DOHH2 (cell line): Measurements from ENCODE around the gene ANKRD29.
A peak's percentile ranks its signal among the peaks of the same experiment; 100 is the strongest.

Experiments used
- H3F3A ChIP-seq: fragments of 200-600 bp; sonication (generic), shearing (Covaris generic); 2 replicates; pipeline ENCODE4 v1.6.0; 2016; ENCODE audit warnings: antibody characterized with exemption, mild to moderate bottlenecking; ENCODE audit not compliant: control insufficient read depth, insufficient read depth
- H3K27ac ChIP-seq: fragments of 200-600 bp; sonication (generic); 2 replicates; pipeline ENCODE4 v1.5.1; 2014; ENCODE audit warnings: low read depth, mild to moderate bottlenecking, low read length, moderate library complexity
- H3K27me3 ChIP-seq: fragments of 200-600 bp; sonication (generic); 2 replicates; pipeline ENCODE4 v1.6.1; 2014; ENCODE audit warnings: mild to moderate bottlenecking, low read length, mixed read lengths; ENCODE audit not compliant: control insufficient read depth
- H3K36me3 ChIP-seq: fragments of 200-600 bp; sonication (generic); 2 replicates; pipeline ENCODE4 v1.6.1; 2014; ENCODE audit warnings: mild to moderate bottlenecking, low read length, moderate library complexity, mixed read lengths; ENCODE audit not compliant: control insufficient read depth
- H3K4me1 ChIP-seq: fragments of 200-600 bp; sonication (generic); 2 replicates; pipeline ENCODE4 v1.6.1; 2014; ENCODE audit warnings: mild to moderate bottlenecking, low read length, mixed read lengths; ENCODE audit not compliant: control insufficient read depth
- H3K4me2 ChIP-seq: fragments of 200-600 bp; sonication (generic); 2 replicates; pipeline ENCODE4 v1.6.0; 2014; ENCODE audit warnings: mild to moderate bottlenecking, low read length, moderate library complexity
- H3K4me3 ChIP-seq: fragments of 200-600 bp; sonication (generic); 2 replicates; pipeline ENCODE4 v1.5.1; 2014; ENCODE audit warnings: mild to moderate bottlenecking, low read length, mixed read lengths
- H3K79me2 ChIP-seq: fragments of 200-600 bp; sonication (generic); 2 replicates; pipeline ENCODE4 v1.6.1; 2014; ENCODE audit warnings: mild to moderate bottlenecking, low read length, mixed read lengths; ENCODE audit not compliant: control insufficient read depth
- H3K9me2 ChIP-seq: fragments of 200-600 bp; sonication (generic); replicated peaks from 2 replicates; pipeline ENCODE4 v1.6.1; 2014; ENCODE audit warnings: mild to moderate bottlenecking, low read length, mixed read lengths; ENCODE audit not compliant: control insufficient read depth
- H3K9me3 ChIP-seq: fragments of 200-600 bp; sonication (generic); 2 replicates; pipeline ENCODE4 v1.6.1; 2014; ENCODE audit warnings: antibody characterized with exemption, low read length, mixed read lengths; ENCODE audit not compliant: control insufficient read depth, insufficient read depth
- H4K20me1 ChIP-seq: fragments of 200-600 bp; sonication (generic); 2 replicates; pipeline ENCODE4 v1.6.0; 2014; ENCODE audit warnings: low read depth, mild to moderate bottlenecking, antibody characterized with exemption, low read length, moderate library complexity; ENCODE audit not compliant: control insufficient read depth, insufficient read depth
- CTCF ChIP-seq: fragments of 200-600 bp; sonication (generic); IDR thresholded peaks from one replicate; pipeline ENCODE4 v1.5.1; 2014; ENCODE audit warnings: antibody characterized with exemption, mild to moderate bottlenecking, low read depth, low read length; ENCODE audit not compliant: poor library complexity, severe bottlenecking
- EZH2phosphoT487 ChIP-seq: fragments of 200-600 bp; sonication (generic); IDR thresholded peaks from 2 replicates; pipeline ENCODE4 v1.6.1; 2017; ENCODE audit warnings: borderline replicate concordance, mild to moderate bottlenecking, antibody characterized with exemption, low read length, moderate library complexity, mixed read lengths

The ANKRD29 gene

GRCh38 chr18:23662309-23663263 is at the start of gene ANKRD29:
Gene ANKRD29, minus strand, starts transcription at chr18:23662911. Its CDS starts 181 bp downstream, at chr18:23662730.
- TF ChIP-seq CTCF: no peak
- TF ChIP-seq EZH2phosphoT487: 0 out of 2 replicates have a peak, but pooled peaks have one; percentile 57
- peaks cover 36% of the 10 kb centered on the region for H3K27me3 ChIP-seq
- no peak within 1 kb of the TSS for H3K27ac ChIP-seq
- H4K20me1 ChIP-seq: no peaks in the 10 kb centered on the region
- H3K9me2 ChIP-seq: no peaks in the 10 kb centered on the region
- H3K4me1 ChIP-seq: no peaks in the 10 kb centered on the region
- no peak within 1 kb of the TSS for H3K4me3 ChIP-seq
- H3K36me3 ChIP-seq: no peaks in the 10 kb centered on the region
- no peaks in the 10 kb centered on the region for H3K9me3 ChIP-seq
- H3K79me2 ChIP-seq: no peaks in the 10 kb centered on the region
- H3K4me2 ChIP-seq: no peak within 1 kb of the TSS
- no peaks in the 10 kb centered on the region for H3F3A ChIP-seq

GRCh38 chr18:23712445-23712844 is 49.7 kb upstream of the ANKRD29 start:
- Histone ChIP-seq H3K27me3 (peaks cover 12% of the 10 kb centered on the region), H3K4me2 (no peak overlapping the region), H3K36me3 (no peaks in the 10 kb centered on the region), H3K9me3 (no peaks in the 10 kb centered on the region), H3K9me2 (no peaks in the 10 kb centered on the region), H3K4me1 (no peaks in the 10 kb centered on the region), H3K27ac (no peak overlapping the region), H4K20me1 (no peaks in the 10 kb centered on the region), H3K4me3 (no peak overlapping the region), H3K79me2 (no peaks in the 10 kb centered on the region), H3F3A (no peaks in the 10 kb centered on the region)
- TF ChIP-seq CTCF (no peak), EZH2phosphoT487 (no peak)

GRCh38 chr18:23711426-23711825 is 48.7 kb upstream of the ANKRD29 start:
- no peaks in the 10 kb centered on the region for H3K36me3 ChIP-seq
- no peaks in the 10 kb centered on the region for H3K9me2 ChIP-seq
- H3K4me2 ChIP-seq: no peak overlapping the region
- H3F3A ChIP-seq: no peaks in the 10 kb centered on the region
- H3K27me3 ChIP-seq: peaks cover 12% of the 10 kb centered on the region
- H3K9me3 ChIP-seq: no peaks in the 10 kb centered on the region
- no peak for TF ChIP-seq EZH2phosphoT487
- no peak for TF ChIP-seq CTCF
- H4K20me1 ChIP-seq: no peaks in the 10 kb centered on the region
- no peaks in the 10 kb centered on the region for H3K4me1 ChIP-seq
- no peak overlapping the region for H3K4me3 ChIP-seq
- H3K27ac ChIP-seq: no peak overlapping the region
- no peaks in the 10 kb centered on the region for H3K79me2 ChIP-seq
